HepG2 (cell line): Measurements from ENCODE around the gene OR7G2. TPM values are rescaled to one million over a fixed set of nuclear protein-coding genes. Genes with fewer than 3 reads are reported as not detected.
A peak's percentile ranks its signal among the peaks of the same experiment; 100 is the strongest.

ENCODE experiments used
- ATAC-seq: fragments of 200-7000 bp; cut with Tn5 transposase; 3 replicates; pipeline ENCODE4 v1.9.1; 2020; ENCODE audit warnings: mild to moderate bottlenecking, moderate library complexity
- BruUV-seq: library from RNA; stranded (reverse); fragments of 400-500 nt; replicated peaks from 2 replicates; lab custom pipeline; 2021; lab: Mats Ljungman, UMichigan
- CTCF ChIA-PET: fragments of 300-600 bp; formaldehyde crosslinking; extraction: SDS; loops from one replicate; lab custom pipeline; 2021; ENCODE audit warnings: low total read pairs, inconsistent platforms, low intra/inter-chr PET ratio; lab: Yijun Ruan, JAX
- POLR2A ChIA-PET: fragments of 350-600 bp; sonication (Branson Sonifier 250); formaldehyde crosslinking; loops from one replicate; lab custom pipeline; 2020; ENCODE audit warnings: antibody characterized with exemption, inconsistent platforms; lab: Yijun Ruan, JAX
- DNase-seq: peaks from one replicate; pipeline ENCODE4 v3.0.0-alpha.2; 2015; ENCODE audit warnings: low spot score
- FAIRE-seq: peaks from 3 replicates; lab custom pipeline; 2011; peaks lifted over from hg19 to GRCh38; lab: Jason Lieb, UNC
- H2AFZ ChIP-seq: one replicate; pipeline ENCODE4 v1.6.1; 2011; ENCODE audit warnings: low read length, inconsistent platforms
- H3K27ac ChIP-seq: fragments of 300-600 bp; 3 replicates; pipeline ENCODE4 v1.8.0; 2011; ENCODE audit warnings: mixed run types, mild to moderate bottlenecking, mixed read lengths, low read length, inconsistent platforms; ENCODE audit not compliant: insufficient read depth; ENCODE audit errors: extremely low read length
- H3K27me3 ChIP-seq, 2 experiments: fragments of 200-600 bp in 1 of 2; 2 replicates in 1 of 2; 3 replicates in 1 of 2; pipeline versions ENCODE4 v1.6.0 to v1.8.0; 2011; ENCODE audit warnings: low read length in 2 of 2, mild to moderate bottlenecking in 2 of 2, moderate library complexity in 2 of 2, inconsistent platforms in 1 of 2; ENCODE audit not compliant: insufficient read depth in 2 of 2, control insufficient read depth in 1 of 2
- H3K36me3 ChIP-seq, 2 experiments: fragments of 200-600 bp in 1 of 2; replicated peaks in 1 of 2; 2 replicates in 1 of 2; 3 replicates in 1 of 2; pipeline versions ENCODE4 v1.5.1 to v1.8.0; 2011; ENCODE audit warnings: low read length in 2 of 2, inconsistent platforms in 1 of 2; ENCODE audit not compliant: insufficient read depth in 2 of 2, control insufficient read depth in 1 of 2
- H3K4me1 ChIP-seq: 2 replicates; pipeline ENCODE4 v1.5.1; 2012; ENCODE audit warnings: low read length, inconsistent platforms; ENCODE audit not compliant: insufficient read depth
- H3K4me2 ChIP-seq: 2 replicates; pipeline ENCODE4 v1.6.0; 2011; ENCODE audit warnings: low read depth, low read length, inconsistent platforms
- H3K4me3 ChIP-seq, 3 experiments: fragments of 200-600 bp in 1 of 3; sonication (generic), shearing (Covaris generic) in 1 of 3; replicated peaks in 1 of 3; 2 replicates each; pipeline ENCODE4 v1.5.1; 2011 to 2016; ENCODE audit warnings: low read length in 3 of 3, inconsistent platforms in 2 of 3, low read depth in 2 of 3, mild to moderate bottlenecking in 2 of 3, control low read depth in 1 of 3, mixed read lengths in 1 of 3; ENCODE audit not compliant: insufficient read depth in 1 of 3
- H3K79me2 ChIP-seq: one replicate; pipeline ENCODE4 v1.6.1; 2011; ENCODE audit warnings: low read length, inconsistent platforms; ENCODE audit not compliant: insufficient read depth
- H3K9ac ChIP-seq: 2 replicates; pipeline ENCODE4 v1.6.0; 2011; ENCODE audit warnings: mild to moderate bottlenecking, low read depth, low read length, inconsistent platforms; ENCODE audit not compliant: insufficient read depth
- H3K9me3 ChIP-seq: 2 replicates; pipeline ENCODE4 v1.5.1; 2012; ENCODE audit warnings: mild to moderate bottlenecking, low read length
- H4K20me1 ChIP-seq: 2 replicates; pipeline ENCODE4 v1.6.0; 2011; ENCODE audit warnings: inconsistent platforms, mild to moderate bottlenecking, low read length, moderate library complexity; ENCODE audit not compliant: insufficient read depth
- ASH2L ChIP-seq: fragments of 300-600, 200-600 bp; sonication (generic); IDR thresholded peaks from 2 replicates; pipeline ENCODE4 v1.7.0; 2017; ENCODE audit warnings: low read depth, mild to moderate bottlenecking, moderate library complexity, mixed read lengths, low read length; ENCODE audit not compliant: insufficient read length
- FOXK2 ChIP-seq: fragments of 450-650 bp; IDR thresholded peaks from 2 replicates; pipeline ENCODE4 v1.6.1; 2016
- HIVEP1 ChIP-seq: sonication (generic); formaldehyde crosslinking; IDR thresholded peaks from 2 replicates; pipeline ENCODE4 v1.4.0; 2020; ENCODE audit warnings: mild to moderate bottlenecking, missing genetic modification reagents
- HNRNPUL1 ChIP-seq: fragments of 200-400 bp; formaldehyde crosslinking; IDR thresholded peaks from 2 replicates; pipeline ENCODE4 v1.6.1; 2017; ENCODE audit warnings: low read depth, mild to moderate bottlenecking, low read length, moderate library complexity
- KLF9 ChIP-seq: IDR thresholded peaks from 2 replicates; pipeline ENCODE4 v1.6.1; 2016; ENCODE audit warnings: low read depth
- NFE2 ChIP-seq: sonication (generic); formaldehyde crosslinking; IDR thresholded peaks from 2 replicates; pipeline ENCODE4 v1.4.0; 2020; ENCODE audit warnings: missing genetic modification reagents
- RBM22 ChIP-seq: fragments of 200-400 bp; formaldehyde crosslinking; optimal IDR thresholded peaks from 2 replicates; pipeline ENCODE3; 2017; ENCODE audit warnings: mild to moderate bottlenecking, low read length, moderate library complexity
- ZFAT ChIP-seq: sonication (generic); formaldehyde crosslinking; conservative IDR thresholded peaks from 2 replicates; pipeline ENCODE4 v1.8.1; 2023; ENCODE audit warnings: missing genetic modification reagents, inconsistent platforms
- ZNF160 ChIP-seq: sonication (generic); formaldehyde crosslinking; IDR thresholded peaks from 2 replicates; pipeline ENCODE4 v1.8.0; 2022; ENCODE audit warnings: mild to moderate bottlenecking, inconsistent platforms, missing genetic modification reagents
- ZNF33A ChIP-seq: sonication (generic); formaldehyde crosslinking; IDR thresholded peaks from 2 replicates; pipeline ENCODE4 v1.5.1; 2020; ENCODE audit warnings: missing genetic modification reagents, mild to moderate bottlenecking, moderate library complexity, borderline replicate concordance
- WGBS: methylation state at CpG from one replicate; pipeline ENCODE4 v1.1.6; 2017; ENCODE audit warnings: low lambda C conversion rate; 5-methylcytosine and 5-hydroxymethylcytosine counted together
- in situ Hi-C: cut with HindIII; loops from 2 replicates; pipeline ENCODE4 v1.10.0; 2017; ENCODE audit warnings: low pct_unique_long_range_greater_than_20kb; ENCODE audit not compliant: extremely low pct_ligation_motif_present
- intact Hi-C: fragments of 100-400 bp; cut with micrococcal nuclease; formaldehyde crosslinking; loops from one replicate; pipeline ENCODE4 v1.10.0; 2022; ENCODE audit not compliant: unreplicated experiment
- polyA plus RNA-seq, 8 experiments: library from polyadenylated mRNA; depleted of rRNA in 3 of 8; stranded (reverse) in 7 of 8; unstranded in 1 of 8; fragments of >200 nt; fragmentation: Illumina TruSeq in 4 of 8; extraction: Trizol in 4 of 8; gene quantifications; 2 replicates each; pipeline versions ENCODE4 v1.2.1 to v1.2.3, GENCODE V29; 2011 to 2016; ENCODE audit warnings: low read depth in 4 of 8, missing spikeins in 1 of 8, mixed read lengths in 1 of 8; ENCODE audit not compliant: insufficient read depth in 1 of 8
- total RNA-seq, 5 experiments: library from RNA; depleted of rRNA; stranded (reverse); fragments of >200 nt; fragmentation: Illumina TruSeq; extraction: Trizol; gene quantifications; 2 replicates each; pipeline ENCODE4 v1.2.3, GENCODE V29; 2016; ENCODE audit warnings: low read depth in 1 of 5
- TF ChIP-seq, protein P1 (sequence below): sonication (generic); formaldehyde crosslinking; IDR thresholded peaks from 2 replicates; pipeline ENCODE4 v1.8.0; 2022; ENCODE audit warnings: low read depth, missing genetic modification reagents
- TF ChIP-seq, protein P2 (sequence below): sonication (generic); formaldehyde crosslinking; IDR thresholded peaks from 2 replicates; pipeline ENCODE4 v1.4.0; 2020; ENCODE audit warnings: missing genetic modification reagents

The OR7G2 gene
- total and polyA plus RNA-seq, 2 of the 13 experiments (the other 11 are each of a cell fraction or from before 2014, with no cell fraction given): not detected

DNA sequence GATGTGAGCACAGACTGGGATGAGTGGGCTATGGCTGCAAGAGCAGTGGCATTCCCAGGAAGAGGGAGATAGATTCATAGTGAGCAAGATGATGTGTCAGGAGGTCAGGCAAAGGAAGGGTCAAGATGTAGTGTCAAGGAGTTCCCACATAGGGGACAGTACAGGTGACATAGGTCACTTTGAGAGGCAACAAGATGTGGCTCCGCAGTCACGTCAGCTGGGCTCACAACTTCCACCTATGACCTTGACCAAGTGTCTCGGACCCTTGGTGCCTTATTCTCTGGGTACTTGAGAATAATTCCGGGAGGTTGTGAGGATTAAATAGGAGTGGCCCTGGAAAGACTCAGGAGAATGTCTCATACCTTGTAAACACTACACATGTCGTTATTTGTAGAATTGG lies 43.4 kb upstream of the OR7G2 start:
- peaks cover 13 to 54% of the 10 kb centered on the region in 2 experiments for H3K36me3 ChIP-seq
- H3K4me2 ChIP-seq: no peak overlapping the region
- peaks cover 14% of the 10 kb centered on the region; the same call in 1 of the 2 replicates for H4K20me1 ChIP-seq
- H3K4me3 ChIP-seq: no peak overlapping the region
- peaks cover 45% of the 10 kb centered on the region for H3K9me3 ChIP-seq
- no peak overlapping the region for H3K9ac ChIP-seq
- 100% methylated on average over 5 of the region's 5 CpGs for WGBS
- ATAC-seq: no peak
- FAIRE-seq: no peak
- intact Hi-C loops: no loop called here
- H3K79me2 ChIP-seq: peaks cover 91% of the 10 kb centered on the region
- no peaks in the 10 kb centered on the region for H3K27me3 ChIP-seq
- no peaks in the 10 kb centered on the region for H3K4me1 ChIP-seq
- BruUV-seq: no TSS peak
- no peak overlapping the region for H3K27ac ChIP-seq
- DNase-seq: no peak
- POLR2A ChIA-PET: no interaction called here
- CTCF ChIA-PET: no interaction called here
- in situ Hi-C loops: no loop called here
- no peak for TF ChIP-seq KLF9 (CRISPR knock-in tag)
- peak; percentile 59 for TF ChIP-seq RBM22
- H2AFZ ChIP-seq: no peak overlapping the region

DNA sequence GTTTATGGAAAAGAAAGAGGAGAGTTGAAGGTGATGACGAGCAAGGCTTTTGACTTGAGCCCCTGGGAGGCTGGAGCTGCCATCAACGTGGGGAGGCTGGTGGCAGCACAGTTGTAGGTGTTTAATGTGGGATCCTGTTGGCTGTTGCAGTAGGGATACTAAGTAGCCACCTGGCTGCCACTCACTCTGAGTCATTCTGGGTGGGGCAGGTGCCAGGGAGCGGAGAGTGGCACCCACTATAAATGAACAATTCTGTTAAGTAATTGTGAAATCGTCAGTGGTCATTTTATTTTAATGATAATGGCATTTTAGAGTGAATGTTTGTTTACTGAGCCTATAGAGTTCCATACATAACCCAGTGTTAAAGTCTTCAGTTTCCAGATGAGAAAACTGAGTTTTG lies 42.7 kb upstream of the OR7G2 start:
- ChIA-PET POLR2A (no interaction called here), CTCF (no interaction called here)
- DNase-seq: no peak
- peaks cover 12% of the 10 kb centered on the region; the same call in 1 of the 2 replicates for H4K20me1 ChIP-seq
- H3K4me3 ChIP-seq: no peak overlapping the region
- no peak for TF ChIP-seq FOXK2
- TF ChIP-seq ZFAT: no peak
- TF ChIP-seq, protein P1, sequence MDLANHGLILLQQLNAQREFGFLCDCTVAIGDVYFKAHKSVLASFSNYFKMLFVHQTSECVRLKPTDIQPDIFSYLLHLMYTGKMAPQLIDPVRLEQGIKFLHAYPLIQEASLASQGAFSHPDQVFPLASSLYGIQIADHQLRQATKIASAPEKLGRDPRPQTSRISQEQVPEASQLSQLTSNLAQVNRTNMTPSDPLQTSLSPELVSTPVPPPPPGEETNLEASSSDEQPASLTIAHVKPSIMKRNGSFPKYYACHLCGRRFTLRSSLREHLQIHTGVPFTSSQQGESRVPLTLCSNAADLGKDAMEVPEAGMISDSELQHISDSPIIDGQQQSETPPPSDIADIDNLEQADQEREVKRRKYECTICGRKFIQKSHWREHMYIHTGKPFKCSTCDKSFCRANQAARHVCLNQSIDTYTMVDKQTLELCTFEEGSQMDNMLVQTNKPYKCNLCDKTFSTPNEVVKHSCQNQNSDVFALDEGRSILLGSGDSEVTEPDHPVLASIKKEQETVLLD (CRISPR knock-in tag): no peak
- no peak for TF ChIP-seq ZNF160 (CRISPR knock-in tag)
- TF ChIP-seq HNRNPUL1: no peak
- TF ChIP-seq, protein P2, sequence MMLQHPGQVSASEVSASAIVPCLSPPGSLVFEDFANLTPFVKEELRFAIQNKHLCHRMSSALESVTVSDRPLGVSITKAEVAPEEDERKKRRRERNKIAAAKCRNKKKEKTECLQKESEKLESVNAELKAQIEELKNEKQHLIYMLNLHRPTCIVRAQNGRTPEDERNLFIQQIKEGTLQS (CRISPR knock-in tag): no peak
- no peak for TF ChIP-seq HIVEP1 (CRISPR knock-in tag)
- no peak for TF ChIP-seq ZNF33A (CRISPR knock-in tag)
- TF ChIP-seq NFE2 (CRISPR knock-in tag): no peak
- TF ChIP-seq ASH2L: no peak
- no peak for ATAC-seq
- H2AFZ ChIP-seq: no peak overlapping the region
- no peak overlapping the region for H3K4me2 ChIP-seq
- FAIRE-seq: no peak
- H3K27ac ChIP-seq: no peak overlapping the region
- H3K27me3 ChIP-seq: no peaks in the 10 kb centered on the region
- peaks cover 46% of the 10 kb centered on the region for H3K9me3 ChIP-seq
- in situ Hi-C loops (loop anchor here (25.0 kb wide), 1 partner anchor 637 kb away; no protein-coding TSS in a partner anchor), intact Hi-C loops (no loop called here)
- BruUV-seq: no TSS peak
- WGBS: 96% methylated on average over 4 of the region's 4 CpGs
- peaks cover 9 to 52% of the 10 kb centered on the region in 2 experiments for H3K36me3 ChIP-seq
- no peaks in the 10 kb centered on the region for H3K4me1 ChIP-seq
- peaks cover 92% of the 10 kb centered on the region for H3K79me2 ChIP-seq
- no peak overlapping the region for H3K9ac ChIP-seq
